ENCODE measurements around the gene THSD7A. TPM values are rescaled to one million over a fixed set of nuclear protein-coding genes. Genes with fewer than 3 reads are reported as not detected.

The THSD7A gene
- total and polyA plus RNA-seq, 9 of the 15 experiments (the other 6 are each of a cell fraction or from before 2014, with no cell fraction given), result 0.01 to 0.02 TPM; not detected in 7

DNA sequence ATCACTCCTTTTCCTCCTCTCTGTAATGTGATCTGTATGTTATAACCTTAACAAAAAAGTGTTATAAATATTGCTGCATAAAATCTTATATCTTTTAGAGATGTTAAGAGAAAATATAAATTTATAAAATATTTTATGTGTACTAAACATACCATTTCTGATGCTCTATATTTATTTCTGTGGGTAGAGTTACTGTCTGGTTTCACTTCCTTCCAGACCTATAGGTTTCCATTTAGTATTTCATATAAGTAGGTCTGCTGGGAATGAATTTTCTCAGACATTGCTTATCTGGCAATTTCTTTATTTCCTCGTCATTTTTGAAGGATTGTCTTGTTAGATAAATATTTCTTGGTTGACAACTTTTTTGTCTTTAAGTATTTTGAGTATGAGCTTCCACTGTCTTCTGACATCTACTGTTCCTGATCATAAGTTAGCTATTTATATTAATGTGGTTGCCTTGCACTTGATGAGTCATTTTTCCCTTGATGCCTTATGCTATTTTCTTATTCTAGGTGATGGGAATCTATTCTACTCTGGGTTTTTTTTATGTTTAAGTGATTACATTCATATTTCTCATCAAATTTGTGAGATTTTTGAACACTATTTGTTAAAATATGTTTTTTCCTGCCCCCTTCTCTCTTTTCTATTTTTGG is 11.2 kb upstream of the THSD7A start (continued):
- TF ChIP-seq ZNF280B (CRISPR knock-in tag; IDR thresholded peaks at IDR 0.05) (no peak), MTF1 (CRISPR knock-in tag; IDR thresholded peaks at IDR 0.05; ENCODE audit: borderline replicate concordance) (no peak), SIN3B (IDR thresholded peaks at IDR 0.05; ENCODE audit: low read depth) (no peak), KLF1 (tag; IDR thresholded peaks at IDR 0.05) (no peak)
- TF ChIP-seq, protein P1, sequence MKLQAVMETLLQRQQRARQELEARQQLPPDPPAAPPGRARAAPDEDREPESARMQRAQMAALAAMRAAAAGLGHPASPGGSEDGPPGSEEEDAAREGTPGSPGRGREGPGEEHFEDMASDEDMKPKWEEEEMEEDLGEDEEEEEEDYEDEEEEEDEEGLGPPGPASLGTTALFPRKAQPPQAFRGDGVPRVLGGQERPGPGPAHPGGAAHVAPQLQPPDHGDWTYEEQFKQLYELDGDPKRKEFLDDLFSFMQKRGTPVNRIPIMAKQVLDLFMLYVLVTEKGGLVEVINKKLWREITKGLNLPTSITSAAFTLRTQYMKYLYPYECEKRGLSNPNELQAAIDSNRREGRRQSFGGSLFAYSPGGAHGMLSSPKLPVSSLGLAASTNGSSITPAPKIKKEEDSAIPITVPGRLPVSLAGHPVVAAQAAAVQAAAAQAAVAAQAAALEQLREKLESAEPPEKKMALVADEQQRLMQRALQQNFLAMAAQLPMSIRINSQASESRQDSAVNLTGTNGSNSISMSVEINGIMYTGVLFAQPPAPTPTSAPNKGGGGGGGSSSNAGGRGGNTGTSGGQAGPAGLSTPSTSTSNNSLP (IDR thresholded peaks at IDR 0.05; ENCODE audit: borderline replicate concordance, low read depth, low read length), result no peak

GRCh38 chr7:11841657-11842056 is 9.7 kb upstream of the THSD7A start:
- no peak overlapping the region for H2AFZ ChIP-seq (ENCODE audit: low read depth, low read length)
- H3K27ac ChIP-seq (ENCODE audit: extremely low read depth, low read depth, low read length), result no peak overlapping the region
- no peak overlapping the region for H3K4me2 ChIP-seq (ENCODE audit: insufficient read depth, low read length)
- no peaks in the 10 kb centered on the region for H3K9me1 ChIP-seq (ENCODE audit: control insufficient read depth, insufficient read depth, low read length)
- H3K9ac ChIP-seq (ENCODE audit: insufficient read depth in 1 of 2, low read depth in 2 of 2, low read length in 2 of 2), result no peak overlapping the region
- H4K20me1 ChIP-seq (replicated peaks; ENCODE audit: control insufficient read depth, insufficient read depth, low read length), result no peaks in the 10 kb centered on the region
- in situ Hi-C loops (cut with MboI) (no loop called here), intact Hi-C loops (cut with micrococcal nuclease) (no loop called here)
- no peak for ATAC-seq
- H3K79me2 ChIP-seq (ENCODE audit: control insufficient read depth, insufficient read depth, low read length), result no peaks in the 10 kb centered on the region
- H3K4me3 ChIP-seq, result no peak overlapping the region
- ChIA-PET CTCF (ENCODE audit: low intra/inter-chr PET ratio) (no interaction called here), POLR2A (no interaction called here)
- H3K4me1 ChIP-seq (replicated peaks in 1 of 2; ENCODE audit: control insufficient read depth in 2 of 2, insufficient read depth in 2 of 2, low read length in 2 of 2), result no peaks in the 10 kb centered on the region
- H3K27me3 ChIP-seq (ENCODE audit: control insufficient read depth in 2 of 2, insufficient read depth in 2 of 2, low read length in 2 of 2), result no peaks in the 10 kb centered on the region
- no peak for FAIRE-seq
- no peaks in the 10 kb centered on the region for H3K36me3 ChIP-seq (ENCODE audit: control insufficient read depth, insufficient read depth, low read length)
- DNase-seq (ENCODE audit: extremely low read depth in 1 of 4, low spot score in 3 of 4), result no peak
- no TSS peak for BruUV-seq (replicated peaks)
- H3K9me3 ChIP-seq (replicated peaks; ENCODE audit: control insufficient read depth, insufficient read depth, low read depth, low read length), result no peaks in the 10 kb centered on the region; the same call in 1 of the 2 replicates
- TF ChIP-seq NUFIP1 (IDR thresholded peaks at IDR 0.05; ENCODE audit: partially characterized antibody), result no peak
- TF ChIP-seq TRIM25 (IDR thresholded peaks at IDR 0.05; ENCODE audit: borderline replicate concordance), result no peak
- no peak for TF ChIP-seq DEAF1 (CRISPR knock-in tag; IDR thresholded peaks at IDR 0.05)
- no peak for TF ChIP-seq PML (IDR thresholded peaks at IDR 0.05; ENCODE audit: low read length)
- TF ChIP-seq ZSCAN32 (CRISPR knock-in tag; IDR thresholded peaks at IDR 0.05), result no peak
- TF ChIP-seq CSDE1 (IDR thresholded peaks at IDR 0.05), result no peak
- TF ChIP-seq ZNF511 (CRISPR knock-in tag; IDR thresholded peaks at IDR 0.05), result no peak
